OCI-LY1 (cell line): ENCODE data around the gene RABGAP1L.
"Not testable (repeated sequence)": the region's sequence is repeated elsewhere in the genome, so short reads cannot be mapped to it uniquely, and the experiment has no call there.

ENCODE experiments used
- H2AFZ ChIP-seq: fragments of 200-600 bp; sonication (generic), shearing (Covaris generic); 2 replicates; pipeline ENCODE4 v1.6.0; 2014; ENCODE audit warnings: antibody characterized with exemption, mild to moderate bottlenecking, low read length
- H3F3A ChIP-seq: fragments of 200-600 bp; sonication (generic), shearing (Covaris generic); 2 replicates; pipeline ENCODE4 v1.6.0; 2014; ENCODE audit warnings: mild to moderate bottlenecking, antibody characterized with exemption, low read length, moderate library complexity; ENCODE audit not compliant: insufficient read depth
- H3K27ac ChIP-seq: fragments of 200-600 bp; sonication (generic); 2 replicates; pipeline ENCODE4 v1.5.1; 2014; ENCODE audit warnings: low read length, mixed run types, mild to moderate bottlenecking, low read depth; ENCODE audit not compliant: poor library complexity, severe bottlenecking
- H3K27me3 ChIP-seq: fragments of 200-600 bp; sonication (generic); 2 replicates; pipeline ENCODE4 v1.6.0; 2014; ENCODE audit warnings: antibody characterized with exemption, mild to moderate bottlenecking, low read length, moderate library complexity; ENCODE audit not compliant: insufficient read depth
- H3K36me3 ChIP-seq: fragments of 200-600 bp; sonication (generic); 2 replicates; pipeline ENCODE4 v1.6.1; 2014; ENCODE audit warnings: mild to moderate bottlenecking, antibody characterized with exemption, low read length, moderate library complexity, mixed read lengths; ENCODE audit not compliant: insufficient read depth
- H3K4me1 ChIP-seq: fragments of 200-600 bp; sonication (generic); 2 replicates; pipeline ENCODE4 v1.5.1; 2014; ENCODE audit warnings: mild to moderate bottlenecking, low read length, moderate library complexity; ENCODE audit not compliant: insufficient read depth, severe bottlenecking
- H3K4me2 ChIP-seq: fragments of 200-600 bp; sonication (generic), shearing (Covaris generic); 2 replicates; pipeline ENCODE4 v1.6.1; 2014; ENCODE audit warnings: low read length
- H3K4me3 ChIP-seq: fragments of 200-600 bp; sonication (generic); 2 replicates; pipeline ENCODE4 v1.5.1; 2014; ENCODE audit warnings: low read length, low read depth, mild to moderate bottlenecking, mixed read lengths; ENCODE audit not compliant: poor library complexity, severe bottlenecking
- H3K79me2 ChIP-seq: fragments of 200-600 bp; shearing (Covaris generic); 2 replicates; pipeline ENCODE4 v1.6.1; 2016; ENCODE audit warnings: mixed run types, low read length, mixed read lengths; ENCODE audit not compliant: insufficient read depth
- H3K9ac ChIP-seq: fragments of 200-600 bp; sonication (generic), shearing (Covaris generic); 2 replicates; pipeline ENCODE4 v1.6.1; 2014; ENCODE audit warnings: mild to moderate bottlenecking, low read length, mixed read lengths
- H3K9me2 ChIP-seq: fragments of 200-600 bp; sonication (generic), shearing (Covaris generic); 2 replicates; pipeline ENCODE4 v1.6.1; 2014; ENCODE audit warnings: low read depth, mild to moderate bottlenecking, low read length, mixed read lengths
- H3K9me3 ChIP-seq: fragments of 200-600 bp; shearing (Covaris generic); 2 replicates; pipeline ENCODE4 v1.6.1; 2014; ENCODE audit warnings: low read length, mixed read lengths
- H4K20me1 ChIP-seq: fragments of 200-600 bp; sonication (generic), shearing (Covaris generic); 2 replicates; pipeline ENCODE4 v1.6.0; 2016; ENCODE audit warnings: mild to moderate bottlenecking, low read length; ENCODE audit not compliant: insufficient read depth
- CTCF ChIP-seq: fragments of 200-600 bp; sonication (generic), shearing (Covaris generic); IDR thresholded peaks from 2 replicates; pipeline ENCODE4 v1.5.1; 2017; ENCODE audit warnings: mild to moderate bottlenecking, antibody characterized with exemption, low read length, moderate library complexity, mixed read lengths
- EZH2 ChIP-seq: fragments of 200-600 bp; sonication (generic), shearing (Covaris generic); IDR thresholded peaks from 2 replicates; pipeline ENCODE4 v1.8.0; 2017; ENCODE audit warnings: borderline replicate concordance, mixed run types, mild to moderate bottlenecking, antibody characterized with exemption, low read length, moderate library complexity, mixed read lengths

RABGAP1L gene

GRCh38 chr1:174497478-174497877 is 338.2 kb downstream of the RABGAP1L start:
- H3K9me3 ChIP-seq, result no peaks in the 10 kb centered on the region
- H3K79me2 ChIP-seq, result no peaks in the 10 kb centered on the region
- no peaks in the 10 kb centered on the region for H3F3A ChIP-seq
- no peaks in the 10 kb centered on the region for H3K4me1 ChIP-seq
- no peaks in the 10 kb centered on the region for H3K27me3 ChIP-seq
- no peak overlapping the region for H3K27ac ChIP-seq
- no peak overlapping the region for H3K9ac ChIP-seq
- TF ChIP-seq CTCF, result no peak
- no peak for TF ChIP-seq EZH2
- H2AFZ ChIP-seq, result no peak overlapping the region
- no peak overlapping the region for H3K4me3 ChIP-seq
- H3K4me2 ChIP-seq, result no peak overlapping the region
- H3K36me3 ChIP-seq, result no peaks in the 10 kb centered on the region
- no peaks in the 10 kb centered on the region for H3K9me2 ChIP-seq
- no peaks in the 10 kb centered on the region for H4K20me1 ChIP-seq

- H3K4me3 ChIP-seq, H3K9me2 ChIP-seq, H3F3A ChIP-seq, H3K27me3 ChIP-seq, H3K36me3 ChIP-seq, H3K4me2 ChIP-seq, H3K79me2 ChIP-seq, H3K4me1 ChIP-seq, H3K9ac ChIP-seq, H3K9me3 ChIP-seq, H3K27ac ChIP-seq, H2AFZ ChIP-seq, H4K20me1 ChIP-seq: not testable (repeated sequence)
Measured at GRCh38 chr1:174516755-174517154, 357.4 kb downstream of the RABGAP1L start.

GRCh38 chr1:174519844-174520243 is 360.5 kb downstream of the RABGAP1L start:
- Histone ChIP-seq H3K27ac (no peak overlapping the region), H3K79me2 (no peaks in the 10 kb centered on the region), H3K27me3 (no peaks in the 10 kb centered on the region), H2AFZ (no peak overlapping the region), H3K4me2 (no peak overlapping the region), H3K9me2 (no peaks in the 10 kb centered on the region), H3K4me3 (no peak overlapping the region), H3K36me3 (no peaks in the 10 kb centered on the region), H3K9me3 (0 out of 2 replicates have a peak, but pooled peaks cover 4% of the 10 kb centered on the region), H3K9ac (no peak overlapping the region), H3F3A (no peaks in the 10 kb centered on the region), H3K4me1 (peaks cover 9% of the 10 kb centered on the region), H4K20me1 (no peaks in the 10 kb centered on the region)
- TF ChIP-seq EZH2 (no peak), CTCF (no peak)

DNA sequence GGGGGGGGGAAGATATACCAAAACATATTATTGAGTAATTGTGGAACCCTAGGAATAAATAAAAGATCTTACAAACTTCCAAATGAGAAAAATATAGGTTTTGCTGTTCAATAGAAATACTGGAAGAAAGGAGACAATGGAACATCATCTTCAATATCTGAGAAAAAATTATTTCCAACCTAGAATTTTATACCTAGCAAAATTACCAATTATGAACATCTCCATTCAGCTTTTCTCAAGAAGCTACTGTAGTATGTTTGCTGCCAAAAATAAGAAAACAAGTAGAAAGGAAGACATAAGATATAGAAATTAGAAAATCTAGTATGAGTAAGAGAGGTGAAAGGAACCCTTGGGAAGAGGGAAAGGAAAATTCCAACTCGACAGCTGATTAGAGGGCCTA is 372.4 kb downstream of the RABGAP1L start:
- H3K27me3 ChIP-seq, result no peaks in the 10 kb centered on the region
- H3K9me3 ChIP-seq, result peaks cover 12% of the 10 kb centered on the region
- H3K4me1 ChIP-seq, result no peaks in the 10 kb centered on the region
- H3F3A ChIP-seq, result no peaks in the 10 kb centered on the region; the same call in 1 of the 2 replicates
- H3K27ac ChIP-seq, result no peak overlapping the region
- no peak overlapping the region for H3K4me3 ChIP-seq
- no peak overlapping the region for H3K9ac ChIP-seq
- H4K20me1 ChIP-seq, result no peaks in the 10 kb centered on the region
- TF ChIP-seq EZH2 (no peak), CTCF (no peak)
- peaks cover 7% of the 10 kb centered on the region for H3K36me3 ChIP-seq
- H3K9me2 ChIP-seq, result no peaks in the 10 kb centered on the region
- H2AFZ ChIP-seq, result no peak overlapping the region
- H3K4me2 ChIP-seq, result no peak overlapping the region
- no peaks in the 10 kb centered on the region for H3K79me2 ChIP-seq
